MM.1S (cell line): ENCODE results near the gene PRM1.

Experiments used
- DNase-seq: peaks from one replicate; pipeline ENCODE4 v3.0.0-alpha.2; 2015
- H2AFZ ChIP-seq: fragments of 300-600 bp; sonication (generic); 2 replicates; pipeline ENCODE4 v1.6.0; 2016; ENCODE audit warnings: antibody characterized with exemption, low read length
- H3F3A ChIP-seq: fragments of 300-600 bp; sonication (generic); 2 replicates; pipeline ENCODE4 v1.6.1; 2016; ENCODE audit warnings: mild to moderate bottlenecking, antibody characterized with exemption, low read length, moderate library complexity, mixed read lengths; ENCODE audit not compliant: insufficient read depth
- H3K27ac ChIP-seq: fragments of 300-600 bp; sonication (generic); 2 replicates; pipeline ENCODE4 v1.5.1; 2016; ENCODE audit warnings: mild to moderate bottlenecking, low read length
- H3K27me3 ChIP-seq: fragments of 300-600 bp; sonication (generic); replicated peaks from 2 replicates; pipeline ENCODE4 v1.6.0; 2016; ENCODE audit warnings: low read length; ENCODE audit not compliant: insufficient read depth
- H3K36me3 ChIP-seq: fragments of 300-600 bp; sonication (generic); replicated peaks from 2 replicates; pipeline ENCODE4 v1.6.1; 2016; ENCODE audit warnings: mild to moderate bottlenecking, low read length, mixed read lengths; ENCODE audit not compliant: insufficient read depth
- H3K4me1 ChIP-seq: fragments of 300-600 bp; sonication (generic); 2 replicates; pipeline ENCODE4 v1.6.1; 2016; ENCODE audit warnings: low read length, mixed read lengths
- H3K4me2 ChIP-seq: fragments of 300-600 bp; sonication (generic); 2 replicates; pipeline ENCODE4 v1.6.0; 2016; ENCODE audit warnings: low read depth, low read length
- H3K4me3 ChIP-seq: fragments of 300-600 bp; sonication (generic); 2 replicates; pipeline ENCODE4 v1.5.1; 2016; ENCODE audit warnings: low read length, mixed read lengths
- H3K79me2 ChIP-seq: fragments of 300-600 bp; sonication (generic); 2 replicates; pipeline ENCODE4 v1.6.1; 2016; ENCODE audit warnings: mixed run types, low read length, mixed read lengths
- H3K9ac ChIP-seq: fragments of 300-600 bp; sonication (generic); 2 replicates; pipeline ENCODE4 v1.6.1; 2016; ENCODE audit warnings: low read length, mixed read lengths
- H3K9me2 ChIP-seq: fragments of 300-600 bp; sonication (generic); replicated peaks from 2 replicates; pipeline ENCODE4 v1.6.1; 2016; ENCODE audit warnings: mild to moderate bottlenecking, low read length, mixed read lengths; ENCODE audit not compliant: insufficient read depth
- H3K9me3 ChIP-seq: fragments of 300-600 bp; sonication (generic); replicated peaks from 2 replicates; pipeline ENCODE4 v1.6.1; 2016; ENCODE audit warnings: mild to moderate bottlenecking, low read length, mixed read lengths; ENCODE audit not compliant: insufficient read depth
- H4K20me1 ChIP-seq: fragments of 300-600 bp; sonication (generic); 2 replicates; pipeline ENCODE4 v1.6.1; 2016; ENCODE audit warnings: mild to moderate bottlenecking, low read length, moderate library complexity, mixed read lengths; ENCODE audit not compliant: insufficient read depth
- CTCF ChIP-seq: fragments of 300-600 bp; sonication (generic); IDR thresholded peaks from 2 replicates; pipeline ENCODE4 v1.5.1; 2016; ENCODE audit warnings: antibody characterized with exemption, low read length, mixed read lengths
- EZH2 ChIP-seq: fragments of 300-600 bp; sonication (generic); optimal IDR thresholded peaks from 2 replicates; pipeline ENCODE3; 2017; ENCODE audit warnings: low read depth, mild to moderate bottlenecking, antibody characterized with exemption, low read length, mixed read lengths
- EZH2phosphoT487 ChIP-seq: fragments of 300-600 bp; sonication (generic); IDR thresholded peaks from 2 replicates; pipeline ENCODE4 v1.6.1; 2018; ENCODE audit warnings: antibody characterized with exemption, low read length

The PRM1 gene

GRCh38 chr16:11252482-11252931 is 28.6 kb downstream of the PRM1 start:
- no peak overlapping the region for H3K4me3 ChIP-seq
- H3K4me1 ChIP-seq, result peaks cover 7% of the 10 kb centered on the region
- H2AFZ ChIP-seq, result no peak overlapping the region
- no peaks in the 10 kb centered on the region for H3K36me3 ChIP-seq
- no peak for TF ChIP-seq EZH2phosphoT487
- TF ChIP-seq CTCF, result no peak
- no peak for TF ChIP-seq EZH2
- no peaks in the 10 kb centered on the region for H3K9me2 ChIP-seq
- no peak for DNase-seq
- peaks cover 12% of the 10 kb centered on the region for H3F3A ChIP-seq
- H3K9me3 ChIP-seq, result no peaks in the 10 kb centered on the region
- H3K27ac ChIP-seq, result no peak overlapping the region
- H3K27me3 ChIP-seq, result no peaks in the 10 kb centered on the region
- no peaks in the 10 kb centered on the region for H4K20me1 ChIP-seq
- H3K4me2 ChIP-seq, result no peak overlapping the region
- H3K9ac ChIP-seq, result no peak overlapping the region
- H3K79me2 ChIP-seq, result peaks cover 4% of the 10 kb centered on the region

- DNase-seq, result no peak
- Histone ChIP-seq H2AFZ (no peak overlapping the region), H3K4me2 (no peak overlapping the region), H3K79me2 (peaks cover 4% of the 10 kb centered on the region), H3K9me2 (no peaks in the 10 kb centered on the region), H3K4me1 (0 out of 2 replicates have a peak, but pooled peaks cover under 1% of the 10 kb centered on the region), H3K27ac (no peak overlapping the region), H3K9ac (no peak overlapping the region), H3K36me3 (no peaks in the 10 kb centered on the region), H3K27me3 (no peaks in the 10 kb centered on the region), H3K4me3 (no peak overlapping the region), H4K20me1 (no peaks in the 10 kb centered on the region), H3F3A (peaks cover 6% of the 10 kb centered on the region; the same call in 1 of the 2 replicates), H3K9me3 (no peaks in the 10 kb centered on the region)
- TF ChIP-seq CTCF (no peak), EZH2 (no peak), EZH2phosphoT487 (no peak)
Measured at GRCh38 chr16:11251525-11252481, 29.3 kb downstream of the PRM1 start.

GRCh38 chr16:11250786-11251524 is 30.2 kb downstream of the PRM1 start:
- Histone ChIP-seq H3K79me2 (peaks cover 4% of the 10 kb centered on the region), H3K4me2 (no peak overlapping the region), H3K27me3 (no peaks in the 10 kb centered on the region), H3F3A (no peaks in the 10 kb centered on the region), H3K9me3 (no peaks in the 10 kb centered on the region), H3K27ac (no peak overlapping the region), H2AFZ (no peak overlapping the region), H3K36me3 (no peaks in the 10 kb centered on the region), H3K4me1 (peaks cover 9% of the 10 kb centered on the region), H4K20me1 (no peaks in the 10 kb centered on the region), H3K4me3 (no peak overlapping the region), H3K9me2 (no peaks in the 10 kb centered on the region), H3K9ac (no peak overlapping the region)
- no peak for DNase-seq
- TF ChIP-seq EZH2 (no peak), EZH2phosphoT487 (no peak), CTCF (no peak)
